ENCODE results near the gene PTAR1.

The PTAR1 gene

DNA sequence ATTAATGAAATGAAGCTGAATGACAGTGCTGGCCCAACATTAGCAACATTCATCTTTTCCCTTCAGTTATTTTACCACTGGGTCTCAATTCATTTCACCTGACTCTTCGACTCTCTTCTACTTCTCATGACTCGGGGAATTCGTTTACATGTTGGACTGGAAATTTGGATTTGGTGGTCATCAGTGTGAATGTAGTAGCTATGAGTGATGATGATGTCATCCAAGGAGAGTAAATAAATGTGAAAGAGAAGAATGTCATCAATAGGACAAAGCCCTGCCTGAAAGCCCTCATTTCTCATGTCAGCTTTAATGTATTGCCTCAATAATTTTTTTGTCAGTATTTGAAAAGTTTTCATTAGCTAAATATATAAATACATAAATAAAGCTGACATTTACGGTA, 38.9 kb upstream of the PTAR1 start:
- no peaks in the 10 kb centered on the region for H3K4me1 ChIP-seq (ENCODE audit: insufficient read depth, low read length, poor library complexity, severe bottlenecking)
- H3K36me3 ChIP-seq (ENCODE audit: insufficient read depth, low read length) = no peaks in the 10 kb centered on the region
- H3K9me3 ChIP-seq (ENCODE audit: insufficient read depth, low read depth, low read length) = no peaks in the 10 kb centered on the region
- H3K4me3 ChIP-seq (ENCODE audit: low read length, poor library complexity, severe bottlenecking) = no peak overlapping the region
- no peaks in the 10 kb centered on the region for H3F3A ChIP-seq (ENCODE audit: low read depth)
- no peaks in the 10 kb centered on the region for H3K27me3 ChIP-seq (ENCODE audit: insufficient read depth, low read length, poor library complexity, severe bottlenecking)
- H3K4me2 ChIP-seq (ENCODE audit: low read depth, low read length, poor library complexity, severe bottlenecking) = no peak overlapping the region
- H3K9me2 ChIP-seq (replicated peaks; ENCODE audit: low read depth, low read length) = no peaks in the 10 kb centered on the region
- no peak overlapping the region for H2AFZ ChIP-seq (ENCODE audit: low read length)
- TF ChIP-seq EZH2phosphoT487 (IDR thresholded peaks at IDR 0.05; ENCODE audit: borderline replicate concordance) = no peak
- TF ChIP-seq, protein P1, sequence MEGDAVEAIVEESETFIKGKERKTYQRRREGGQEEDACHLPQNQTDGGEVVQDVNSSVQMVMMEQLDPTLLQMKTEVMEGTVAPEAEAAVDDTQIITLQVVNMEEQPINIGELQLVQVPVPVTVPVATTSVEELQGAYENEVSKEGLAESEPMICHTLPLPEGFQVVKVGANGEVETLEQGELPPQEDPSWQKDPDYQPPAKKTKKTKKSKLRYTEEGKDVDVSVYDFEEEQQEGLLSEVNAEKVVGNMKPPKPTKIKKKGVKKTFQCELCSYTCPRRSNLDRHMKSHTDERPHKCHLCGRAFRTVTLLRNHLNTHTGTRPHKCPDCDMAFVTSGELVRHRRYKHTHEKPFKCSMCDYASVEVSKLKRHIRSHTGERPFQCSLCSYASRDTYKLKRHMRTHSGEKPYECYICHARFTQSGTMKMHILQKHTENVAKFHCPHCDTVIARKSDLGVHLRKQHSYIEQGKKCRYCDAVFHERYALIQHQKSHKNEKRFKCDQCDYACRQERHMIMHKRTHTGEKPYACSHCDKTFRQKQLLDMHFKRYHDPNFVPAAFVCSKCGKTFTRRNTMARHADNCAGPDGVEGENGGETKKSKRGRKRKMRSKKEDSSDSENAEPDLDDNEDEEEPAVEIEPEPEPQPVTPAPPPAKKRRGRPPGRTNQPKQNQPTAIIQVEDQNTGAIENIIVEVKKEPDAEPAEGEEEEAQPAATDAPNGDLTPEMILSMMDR (conservative IDR thresholded peaks at IDR 0.05; ENCODE audit: low read length) = no peak
- H3K79me2 ChIP-seq (ENCODE audit: insufficient read depth, low read length) = no peaks in the 10 kb centered on the region
- no peak overlapping the region for H3K9ac ChIP-seq (ENCODE audit: low read depth, low read length, poor library complexity, severe bottlenecking)
- H4K20me1 ChIP-seq (ENCODE audit: insufficient read depth, low read length, poor library complexity, severe bottlenecking) = no peaks in the 10 kb centered on the region

DNA sequence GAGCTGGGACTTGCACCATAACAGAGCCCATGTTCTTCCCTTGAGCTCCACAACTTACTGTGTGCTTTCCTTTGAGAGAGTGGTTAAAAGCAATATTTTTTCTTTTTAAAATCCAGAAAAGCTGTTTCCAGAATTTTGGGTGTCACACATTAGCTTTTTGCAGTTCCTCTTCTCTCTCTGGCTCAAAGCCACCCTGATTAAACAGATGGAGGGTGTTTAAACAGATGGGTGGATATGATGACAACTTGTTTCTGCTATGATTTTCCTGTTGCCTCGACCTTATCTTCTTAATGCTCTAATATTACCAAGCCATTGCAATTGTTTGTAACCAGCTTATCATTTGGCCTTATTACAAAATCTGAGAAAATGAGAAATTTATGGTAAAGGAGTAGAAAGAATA, 37.9 kb upstream of the PTAR1 start:
- Histone ChIP-seq H3K27me3 (ENCODE audit: insufficient read depth, low read length, poor library complexity, severe bottlenecking) (no peaks in the 10 kb centered on the region), H3K4me2 (ENCODE audit: low read depth, low read length, poor library complexity, severe bottlenecking) (no peak overlapping the region), H3K4me1 (ENCODE audit: insufficient read depth, low read length, poor library complexity, severe bottlenecking) (no peaks in the 10 kb centered on the region), H3F3A (ENCODE audit: low read depth) (no peaks in the 10 kb centered on the region), H2AFZ (ENCODE audit: low read length) (no peak overlapping the region), H3K9ac (ENCODE audit: low read depth, low read length, poor library complexity, severe bottlenecking) (no peak overlapping the region), H4K20me1 (ENCODE audit: insufficient read depth, low read length, poor library complexity, severe bottlenecking) (no peaks in the 10 kb centered on the region), H3K79me2 (ENCODE audit: insufficient read depth, low read length) (no peaks in the 10 kb centered on the region), H3K9me2 (replicated peaks; ENCODE audit: low read depth, low read length) (no peaks in the 10 kb centered on the region), H3K36me3 (ENCODE audit: insufficient read depth, low read length) (no peaks in the 10 kb centered on the region), H3K4me3 (ENCODE audit: low read length, poor library complexity, severe bottlenecking) (no peak overlapping the region), H3K9me3 (ENCODE audit: insufficient read depth, low read depth, low read length) (no peaks in the 10 kb centered on the region)
- no peak for TF ChIP-seq EZH2phosphoT487 (IDR thresholded peaks at IDR 0.05; ENCODE audit: borderline replicate concordance)
- TF ChIP-seq, protein P1 (conservative IDR thresholded peaks at IDR 0.05; ENCODE audit: low read length) = no peak

GRCh38 chr9:69794356-69794755, 34.5 kb upstream of the PTAR1 start:
- Histone ChIP-seq H3K9me2 (replicated peaks; ENCODE audit: low read depth, low read length) (no peaks in the 10 kb centered on the region), H3K4me3 (ENCODE audit: low read length, poor library complexity, severe bottlenecking) (no peak overlapping the region), H3K4me2 (ENCODE audit: low read depth, low read length, poor library complexity, severe bottlenecking) (no peak overlapping the region), H3K4me1 (ENCODE audit: insufficient read depth, low read length, poor library complexity, severe bottlenecking) (no peaks in the 10 kb centered on the region), H3K79me2 (ENCODE audit: insufficient read depth, low read length) (no peaks in the 10 kb centered on the region), H2AFZ (ENCODE audit: low read length) (no peak overlapping the region), H4K20me1 (ENCODE audit: insufficient read depth, low read length, poor library complexity, severe bottlenecking) (no peaks in the 10 kb centered on the region), H3F3A (ENCODE audit: low read depth) (no peaks in the 10 kb centered on the region), H3K36me3 (ENCODE audit: insufficient read depth, low read length) (no peaks in the 10 kb centered on the region), H3K9ac (ENCODE audit: low read depth, low read length, poor library complexity, severe bottlenecking) (no peak overlapping the region), H3K27me3 (ENCODE audit: insufficient read depth, low read length, poor library complexity, severe bottlenecking) (no peaks in the 10 kb centered on the region), H3K9me3 (ENCODE audit: insufficient read depth, low read depth, low read length) (no peaks in the 10 kb centered on the region)
- TF ChIP-seq, protein P1 (conservative IDR thresholded peaks at IDR 0.05; ENCODE audit: low read length) = no peak
- TF ChIP-seq EZH2phosphoT487 (IDR thresholded peaks at IDR 0.05; ENCODE audit: borderline replicate concordance) = no peak

All from Loucy (cell line).